Mesothelial cell of epicardium (in vitro differentiated cells): ENCODE results near the gene TIMM9. TPM values are rescaled to one million over a fixed set of nuclear protein-coding genes. Genes with fewer than 3 reads are reported as not detected.

Experiments
- DNase-seq, 2 experiments: peaks; one replicate each; pipeline ENCODE4 v3.0.0; 2021; ENCODE audit warnings: low spot score in 2 of 2; ENCODE audit not compliant: unreplicated experiment in 2 of 2
- H3K27ac Mint-ChIP-seq: 2 replicates; pipeline ENCODE4 v1.8.0; 2021; ENCODE audit warnings: mixed read lengths
- H3K27me3 Mint-ChIP-seq: 2 replicates; pipeline ENCODE4 v1.8.0; 2021; ENCODE audit warnings: low read depth, mixed read lengths
- H3K36me3 Mint-ChIP-seq: 2 replicates; pipeline ENCODE4 v1.8.0; 2021; ENCODE audit warnings: mixed read lengths
- H3K4me1 Mint-ChIP-seq: 2 replicates; pipeline ENCODE4 v1.8.0; 2021; ENCODE audit warnings: mixed read lengths
- H3K4me3 Mint-ChIP-seq: 2 replicates; pipeline ENCODE4 v1.8.0; 2021; ENCODE audit warnings: mild to moderate bottlenecking, moderate library complexity, mixed read lengths
- H3K9me3 Mint-ChIP-seq: 2 replicates; pipeline ENCODE4 v1.8.0; 2021; ENCODE audit warnings: mixed read lengths
- total RNA-seq: library from RNA; stranded (reverse); gene quantifications from 3 replicates; pipeline ENCODE4 v1.2.1, GENCODE V29; 2021
- TF ChIP-seq, protein P1 (sequence below): fragments of 200-600 bp; sonication (generic); IDR thresholded peaks from one replicate; pipeline ENCODE4 v1.5.0; 2021; ENCODE audit warnings: antibody characterized with exemption; ENCODE audit not compliant: unreplicated experiment

Gene TIMM9, protein sequence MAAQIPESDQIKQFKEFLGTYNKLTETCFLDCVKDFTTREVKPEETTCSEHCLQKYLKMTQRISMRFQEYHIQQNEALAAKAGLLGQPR
- total RNA-seq: 40.5 to 43.9 TPM (median 40.8 TPM) in 3 replicates

DNA sequence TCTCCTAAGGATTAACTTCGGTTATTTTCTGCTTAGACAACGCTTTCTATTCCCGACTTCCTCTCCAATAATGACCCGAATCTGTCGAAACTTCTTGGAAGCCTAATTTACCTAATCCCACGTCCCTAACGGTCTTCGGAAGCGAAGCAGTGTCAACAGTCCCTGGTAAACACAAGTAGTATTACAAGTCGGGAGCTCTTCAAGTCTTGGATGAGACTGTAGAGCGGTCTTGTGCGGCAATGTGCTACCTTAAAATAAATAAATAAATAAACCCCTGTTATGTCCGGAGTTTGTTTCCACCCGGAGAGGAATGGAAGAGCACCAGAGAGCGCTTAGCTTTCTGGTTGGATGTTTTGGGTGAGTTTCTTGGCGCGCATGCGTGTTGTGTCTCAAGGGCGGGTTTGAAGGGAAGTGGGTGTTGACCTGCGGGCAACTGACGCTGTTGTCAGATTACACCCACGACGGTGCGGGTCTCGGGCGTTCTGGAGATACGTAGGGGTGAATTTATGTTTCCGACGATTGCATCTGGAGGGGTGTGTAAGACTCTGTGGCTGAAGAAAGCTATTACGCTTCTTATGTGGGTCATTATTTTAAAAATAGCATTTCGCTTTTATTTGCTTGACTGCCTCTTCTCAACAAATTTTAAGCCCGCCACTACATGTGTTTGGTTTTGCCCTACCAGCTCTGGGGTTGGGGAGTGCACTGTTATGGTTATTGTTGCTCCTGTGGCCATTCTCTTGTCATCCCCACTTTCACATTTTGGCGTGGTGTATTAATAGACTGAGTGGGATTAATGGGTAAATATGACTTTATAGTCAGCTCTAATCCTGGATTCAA is at the start of gene TIMM9, which contains the start of gene KIAA0586:
Gene TIMM9 (minus strand): TSS at position 251 of the 837 bp plus-strand sequence. CDS start 15,586 bp downstream, outside the sequence.
Gene KIAA0586 (plus strand): TSS at position 439 of the 837 bp plus-strand sequence. CDS start 546 bp downstream, outside the sequence.
- DNase-seq: peak; percentile 88 to 91
- H3K4me3 Mint-ChIP-seq: peak within 1 kb of the TSS; percentile 94
- TF ChIP-seq, protein P1, sequence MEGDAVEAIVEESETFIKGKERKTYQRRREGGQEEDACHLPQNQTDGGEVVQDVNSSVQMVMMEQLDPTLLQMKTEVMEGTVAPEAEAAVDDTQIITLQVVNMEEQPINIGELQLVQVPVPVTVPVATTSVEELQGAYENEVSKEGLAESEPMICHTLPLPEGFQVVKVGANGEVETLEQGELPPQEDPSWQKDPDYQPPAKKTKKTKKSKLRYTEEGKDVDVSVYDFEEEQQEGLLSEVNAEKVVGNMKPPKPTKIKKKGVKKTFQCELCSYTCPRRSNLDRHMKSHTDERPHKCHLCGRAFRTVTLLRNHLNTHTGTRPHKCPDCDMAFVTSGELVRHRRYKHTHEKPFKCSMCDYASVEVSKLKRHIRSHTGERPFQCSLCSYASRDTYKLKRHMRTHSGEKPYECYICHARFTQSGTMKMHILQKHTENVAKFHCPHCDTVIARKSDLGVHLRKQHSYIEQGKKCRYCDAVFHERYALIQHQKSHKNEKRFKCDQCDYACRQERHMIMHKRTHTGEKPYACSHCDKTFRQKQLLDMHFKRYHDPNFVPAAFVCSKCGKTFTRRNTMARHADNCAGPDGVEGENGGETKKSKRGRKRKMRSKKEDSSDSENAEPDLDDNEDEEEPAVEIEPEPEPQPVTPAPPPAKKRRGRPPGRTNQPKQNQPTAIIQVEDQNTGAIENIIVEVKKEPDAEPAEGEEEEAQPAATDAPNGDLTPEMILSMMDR: no peak
- H3K36me3 Mint-ChIP-seq: peaks cover 6% of the 10 kb centered on the region
- peak within 1 kb of the TSS; percentile 94 for H3K27ac Mint-ChIP-seq
- H3K4me1 Mint-ChIP-seq: peaks cover 28% of the 10 kb centered on the region
- no peaks in the 10 kb centered on the region for H3K9me3 Mint-ChIP-seq
- no peaks in the 10 kb centered on the region for H3K27me3 Mint-ChIP-seq

DNA sequence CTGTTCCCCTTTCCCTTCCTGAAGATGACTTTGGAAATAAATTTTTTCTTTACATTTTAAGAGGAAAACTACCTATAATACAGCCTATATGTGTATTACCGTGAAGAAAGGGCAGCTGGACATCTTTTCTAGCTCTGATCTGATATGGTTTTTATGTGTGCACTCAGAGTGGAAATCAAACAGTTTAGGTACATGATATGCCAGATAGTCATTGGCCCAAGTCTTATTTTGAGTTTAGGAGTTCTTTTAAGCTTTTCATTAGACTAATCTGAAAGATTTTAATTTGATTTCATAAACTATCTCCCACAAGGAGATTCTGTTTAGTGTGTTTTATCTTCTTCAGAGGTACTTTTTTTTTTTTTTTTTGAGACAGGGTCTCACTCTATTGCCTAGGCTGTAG is 49.0 kb upstream of the TIMM9 start:
- TF ChIP-seq, protein P1: no peak
- Mint-ChIP-seq H3K4me1 (no peaks in the 10 kb centered on the region), H3K27me3 (no peaks in the 10 kb centered on the region), H3K27ac (no peak overlapping the region), H3K36me3 (peaks cover 28% of the 10 kb centered on the region), H3K9me3 (no peaks in the 10 kb centered on the region), H3K4me3 (no peak overlapping the region)
- DNase-seq: no peak

DNA sequence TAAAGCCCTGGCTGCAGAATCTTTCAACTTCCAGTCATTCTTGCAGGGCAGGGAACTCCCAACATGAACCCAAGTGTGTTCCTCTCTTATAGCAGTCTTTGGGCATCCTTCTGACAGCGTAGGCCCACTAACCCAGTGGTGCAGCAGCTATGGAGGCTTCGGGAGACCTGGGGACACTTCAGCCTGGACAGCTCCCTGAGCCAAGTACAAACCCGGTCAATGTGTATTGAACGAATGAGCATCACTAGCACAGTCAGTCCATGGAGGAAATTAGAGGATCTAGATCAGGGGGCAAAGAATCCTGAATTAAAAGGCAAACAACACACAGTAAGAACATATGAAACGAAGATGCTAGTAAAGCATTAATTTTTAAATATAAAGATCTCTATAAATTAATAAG is 42.0 kb upstream of the TIMM9 start:
- Mint-ChIP-seq H3K9me3 (no peaks in the 10 kb centered on the region), H3K4me3 (no peak overlapping the region), H3K27me3 (no peaks in the 10 kb centered on the region), H3K36me3 (peaks cover 18% of the 10 kb centered on the region), H3K4me1 (no peaks in the 10 kb centered on the region), H3K27ac (no peak overlapping the region)
- TF ChIP-seq, protein P1: no peak
- DNase-seq: no peak

DNA sequence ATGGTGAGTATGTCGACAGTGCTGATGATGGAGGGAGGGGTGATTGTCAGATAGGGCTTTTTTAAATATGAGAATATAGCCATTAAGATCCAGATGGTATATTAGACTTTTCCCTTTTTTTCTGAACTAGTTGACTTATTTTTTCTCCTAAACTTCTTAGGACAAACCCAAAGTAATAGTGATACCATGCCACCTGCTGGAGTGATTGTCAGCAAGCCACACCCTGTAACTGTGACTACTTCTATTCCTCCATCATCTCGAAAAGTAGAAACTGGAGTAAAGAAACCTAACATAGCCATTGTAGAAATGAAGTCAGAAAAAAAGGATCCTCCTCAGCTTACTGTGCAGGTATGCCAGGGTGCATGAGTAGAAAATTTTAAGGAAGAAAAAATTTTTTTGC is 40.2 kb upstream of the TIMM9 start:
- H3K9me3 Mint-ChIP-seq: no peaks in the 10 kb centered on the region
- TF ChIP-seq, protein P1: no peak
- no peak overlapping the region for H3K27ac Mint-ChIP-seq

DNA sequence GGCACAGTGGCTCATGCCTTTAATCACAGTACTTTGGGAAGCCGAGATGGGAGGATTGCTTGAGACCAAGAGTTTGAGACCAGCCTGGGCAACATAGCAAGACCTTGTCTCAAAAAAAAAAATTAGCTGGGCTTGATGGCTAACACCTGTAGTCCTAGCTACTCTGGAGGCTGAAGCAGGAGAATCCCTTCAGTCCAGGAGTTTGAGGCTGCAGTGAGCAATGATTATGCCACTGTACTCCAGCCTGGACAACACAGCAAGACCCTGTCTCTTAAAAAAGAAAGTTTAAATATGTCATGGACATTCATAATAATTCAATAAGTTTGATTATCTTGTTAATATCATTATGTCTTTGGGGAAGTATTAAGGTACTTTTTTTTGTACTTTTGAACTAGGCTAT is 39.1 kb upstream of the TIMM9 start:
- no peaks in the 10 kb centered on the region for H3K9me3 Mint-ChIP-seq
- H3K27ac Mint-ChIP-seq: no peak overlapping the region
- peaks cover 17% of the 10 kb centered on the region for H3K36me3 Mint-ChIP-seq
- no peaks in the 10 kb centered on the region for H3K4me1 Mint-ChIP-seq
- H3K27me3 Mint-ChIP-seq: no peaks in the 10 kb centered on the region
- TF ChIP-seq, protein P1: no peak
- no peak for DNase-seq
- H3K4me3 Mint-ChIP-seq: no peak overlapping the region

More for the DNA sequence above, 40.2 kb upstream of the TIMM9 start:
- Mint-ChIP-seq H3K36me3 (peaks cover 20% of the 10 kb centered on the region), H3K4me1 (no peaks in the 10 kb centered on the region), H3K4me3 (no peak overlapping the region), H3K27me3 (no peaks in the 10 kb centered on the region)
- no peak for DNase-seq
